Middle frontal gyrus (tissue), 1 donor: Measurements from ENCODE around the gene DDX3Y.

ENCODE experiments used
- DNase-seq: peaks from one replicate; pipeline ENCODE4 v3.0.0-alpha.2; 2015; ENCODE audit warnings: low spot score; ENCODE audit errors: extremely low spot score

The DDX3Y gene

DNA sequence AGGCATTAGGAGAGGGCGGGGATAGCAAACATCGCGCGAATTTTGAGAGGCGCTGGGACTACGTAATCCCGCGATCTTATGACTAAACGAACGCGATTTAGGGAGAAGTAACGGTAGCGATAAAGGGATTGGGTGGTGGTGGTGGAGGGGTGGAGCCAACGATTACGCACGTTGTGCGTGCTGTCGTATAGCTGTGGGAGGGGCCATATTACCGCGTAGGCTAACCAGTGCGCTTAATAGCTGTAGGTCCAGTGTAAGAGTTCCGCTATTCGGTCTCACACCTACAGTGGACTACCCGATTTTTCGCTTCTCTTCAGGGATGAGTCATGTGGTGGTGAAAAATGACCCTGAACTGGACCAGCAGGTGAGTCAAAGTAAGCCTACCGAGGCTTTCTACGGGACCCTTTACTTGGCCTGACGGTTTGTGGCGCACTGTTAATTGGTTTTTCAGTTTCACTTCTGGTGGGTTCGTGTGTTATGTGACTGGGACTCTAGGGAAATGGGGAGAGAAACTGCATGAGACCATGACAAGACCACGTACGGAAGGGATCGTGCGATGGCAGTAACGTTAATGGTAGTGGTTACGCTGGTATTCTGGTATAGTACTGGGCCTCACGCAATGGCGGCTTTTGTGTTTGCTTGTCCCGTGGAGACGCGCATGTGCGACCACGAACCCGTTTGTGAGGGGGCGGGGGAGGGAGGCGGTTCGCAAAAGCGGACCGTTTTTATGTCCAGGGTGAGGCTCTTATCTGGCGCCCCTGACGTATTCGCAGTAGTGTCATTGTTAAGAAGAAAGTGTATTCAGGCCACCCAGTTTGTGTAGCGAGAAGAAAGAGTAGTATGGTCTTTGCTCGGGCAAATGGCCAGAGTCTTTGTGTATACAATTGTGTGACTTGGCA is at the start of gene DDX3Y:
Gene DDX3Y (plus strand): TSS at position 251 of the 899 bp plus-strand sequence. CDS start 69 bp downstream, at position 320.
- peak; percentile 69 for DNase-seq

- no peak for DNase-seq
Measured at GRCh38 chrY:12855791-12856275, 48.8 kb upstream of the DDX3Y start.

DNA sequence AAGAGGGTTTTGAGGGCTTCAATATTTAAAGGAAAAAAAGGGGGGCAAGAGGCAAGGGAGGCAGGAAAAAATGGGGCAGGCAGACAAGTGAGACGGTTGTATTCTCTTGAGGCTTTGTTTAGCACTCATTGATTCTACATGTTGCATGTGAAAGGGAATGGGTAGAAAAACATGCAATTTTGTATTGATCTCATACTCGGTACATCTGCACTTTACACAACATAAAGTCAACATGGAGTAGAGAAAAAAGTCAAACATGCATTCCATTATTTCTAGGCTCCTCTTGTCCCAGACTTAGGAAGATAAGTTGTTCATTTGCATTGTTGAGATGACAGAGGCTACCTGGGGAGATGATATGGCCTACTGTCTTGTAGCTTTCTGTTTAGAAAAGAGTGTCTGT is 36.7 kb upstream of the DDX3Y start:
- DNase-seq = no peak

GRCh38 chrY:12896973-12897372 is 7.7 kb upstream of the DDX3Y start:
- no peak for DNase-seq

DNA sequence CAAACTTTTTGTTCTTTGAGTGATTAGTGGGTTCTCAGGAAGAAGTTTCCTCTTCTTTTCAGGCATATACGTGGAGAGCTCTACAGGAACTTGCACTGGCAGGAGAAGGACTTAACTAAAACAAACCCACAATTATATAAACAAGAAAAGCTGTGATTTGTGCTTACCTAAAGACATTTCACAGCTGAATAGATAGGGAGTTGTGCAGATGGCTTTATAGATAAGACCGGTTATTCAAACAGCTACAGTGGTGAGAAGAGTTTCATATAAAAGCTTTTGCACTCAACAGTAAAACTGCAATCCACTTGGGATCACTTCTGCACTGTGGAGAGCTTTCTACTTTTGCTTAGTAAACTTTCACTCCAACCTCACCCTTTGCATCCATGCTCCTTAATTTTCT is 6.1 kb upstream of the DDX3Y start:
- no peak for DNase-seq

GRCh38 chrY:12905517-12905872 is 827 bp downstream of the DDX3Y start:
- DNase-seq = peak; percentile 23

DNA sequence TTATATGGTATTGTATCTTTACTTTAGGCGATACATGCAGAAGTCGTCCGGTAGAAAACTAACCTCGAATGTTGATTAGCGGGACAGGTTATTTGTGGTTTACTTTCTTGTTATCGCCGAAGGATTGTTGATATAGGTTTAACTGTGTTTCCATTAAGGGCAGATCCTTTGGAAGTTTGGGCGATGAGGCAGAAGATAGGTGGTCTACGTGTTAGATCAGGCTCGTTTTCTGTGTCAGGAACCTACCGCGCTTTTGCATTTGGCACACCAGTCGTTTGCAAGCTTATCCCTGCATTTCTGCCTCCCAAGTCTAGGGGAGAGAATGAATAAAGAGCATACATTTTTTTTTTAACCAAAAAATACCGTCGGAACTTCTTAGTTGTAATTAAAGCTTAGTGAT is 1.2 kb downstream of the DDX3Y start:
- no peak for DNase-seq

- no peak for DNase-seq
Measured at GRCh38 chrY:12913541-12913940, 8.9 kb downstream of the DDX3Y start.

- no peak for DNase-seq
Measured at GRCh38 chrY:12928043-12928442, 23.4 kb downstream of the DDX3Y start.

DNA sequence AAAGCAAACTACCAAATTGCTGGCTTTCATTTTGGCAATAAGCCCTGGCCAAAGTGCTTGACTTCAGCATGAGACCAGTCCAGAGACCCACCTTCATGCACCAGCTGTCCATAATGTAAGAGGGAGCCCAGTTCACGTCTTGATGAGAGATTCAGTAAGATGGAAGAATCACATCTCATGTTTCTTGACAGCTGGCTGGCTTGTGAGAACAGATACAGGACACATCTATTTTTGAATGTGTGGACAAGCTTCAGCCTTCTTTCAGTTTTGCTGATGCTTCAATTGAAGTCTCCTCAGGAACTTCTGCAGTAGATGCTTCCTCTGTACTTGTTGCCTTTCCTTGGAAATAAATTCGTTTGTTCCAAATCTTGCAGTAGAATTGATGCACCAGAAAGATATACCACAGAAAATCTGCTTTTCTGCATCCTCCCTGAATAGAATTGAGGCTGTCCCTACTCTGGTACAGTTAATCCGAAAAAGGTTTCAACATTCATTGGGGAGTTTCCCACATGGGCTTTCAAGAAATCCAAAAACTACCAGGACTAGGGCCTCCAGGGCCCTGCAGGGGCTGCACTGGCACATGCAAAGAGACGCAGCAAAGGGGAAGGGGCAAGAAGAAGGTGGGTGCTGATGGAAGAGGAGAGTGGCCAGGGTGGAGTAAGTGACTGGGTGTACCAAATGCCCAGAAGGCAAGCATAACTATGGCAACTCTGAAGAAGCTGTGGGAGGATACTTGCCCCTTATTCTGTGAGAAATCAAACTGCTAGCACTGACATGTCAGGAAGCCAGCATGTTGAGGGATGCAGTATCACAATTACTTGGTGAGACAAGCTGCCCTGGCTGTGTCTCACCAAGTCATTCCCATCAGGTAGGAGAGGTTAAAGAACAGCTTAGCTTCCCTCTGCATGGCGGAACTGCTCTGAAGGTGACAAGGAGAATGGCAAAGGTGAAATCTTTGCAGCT is 37.3 kb downstream of the DDX3Y start:
- no peak for DNase-seq
